ENCODE results near the gene CRYAA.

The CRYAA gene

GRCh38 chr21:43203591-43203990 lies 34.8 kb downstream of the CRYAA start:
- no peak for DNase-seq (ENCODE audit: low spot score)

- no peak for DNase-seq (ENCODE audit: low spot score)
Measured at GRCh38 chr21:43204638-43205037, 35.8 kb downstream of the CRYAA start.

GRCh38 chr21:43206231-43207042 lies 37.6 kb downstream of the CRYAA start:
- DNase-seq (ENCODE audit: low spot score): no peak

- no peak for DNase-seq (ENCODE audit: low spot score)
Measured at GRCh38 chr21:43207043-43207315, 38.2 kb downstream of the CRYAA start.

- no peak for DNase-seq (ENCODE audit: low spot score)
Measured at GRCh38 chr21:43207868-43208267, 39.1 kb downstream of the CRYAA start.

GRCh38 chr21:43208561-43209332 lies 39.9 kb downstream of the CRYAA start:
- no peak for DNase-seq (ENCODE audit: low spot score)

GRCh38 chr21:43209575-43210453 lies 41.0 kb downstream of the CRYAA start:
- no peak for DNase-seq (ENCODE audit: low spot score)

GRCh38 chr21:43210454-43211071 lies 41.8 kb downstream of the CRYAA start:
- DNase-seq (ENCODE audit: low spot score): no peak

- peak; percentile 51 for DNase-seq (ENCODE audit: low spot score)
Measured at GRCh38 chr21:43211072-43211759, 42.4 kb downstream of the CRYAA start.

- no peak for DNase-seq (ENCODE audit: low spot score)
Measured at GRCh38 chr21:43211760-43212115, 42.9 kb downstream of the CRYAA start.

Data from SW480 (cell line).